Activated T-cell treated with anti-CD3 and anti-CD28 coated beads, Interleukin-2, amount 50 U/mL, for 4 hours (primary cell): ENCODE measurements around the gene VPS4B. TPM values are rescaled to one million over a fixed set of nuclear protein-coding genes. Genes with fewer than 3 reads are reported as not detected.

Source experiments
- ATAC-seq, 2 donors: fragments of 200-7000 bp; cut with Tn5 transposase; one replicate each; pipeline ENCODE4 v1.10.0; 2021
- DNase-seq: peaks from one replicate; pipeline ENCODE4 v3.0.0-alpha.2; 2020
- H3K27me3 Mint-ChIP-seq: one replicate; pipeline ENCODE4 v1.8.0; 2021; ENCODE audit warnings: low read depth, mixed read lengths
- H3K36me3 Mint-ChIP-seq: one replicate; pipeline ENCODE4 v1.8.0; 2022; ENCODE audit warnings: mixed read lengths; ENCODE audit not compliant: insufficient read depth
- H3K4me1 Mint-ChIP-seq: one replicate; pipeline ENCODE4 v1.8.0; 2021; ENCODE audit warnings: low read depth, mixed read lengths
- H3K4me3 Mint-ChIP-seq: one replicate; pipeline ENCODE4 v1.8.0; 2021; ENCODE audit warnings: mild to moderate bottlenecking, moderate library complexity, mixed read lengths
- H3K9me3 Mint-ChIP-seq: one replicate; pipeline ENCODE4 v1.8.0; 2021; ENCODE audit warnings: mixed read lengths
- total RNA-seq, 3 donors: library from RNA; stranded (reverse); gene quantifications; one replicate each; pipeline ENCODE4 v1.2.1, GENCODE V29; 2021

VPS4B gene
- total RNA-seq, 3 donors from 2014 or later = 55.2 to 59.8 (median 59.3) TPM

GRCh38 chr18:63405986-63406385 lies 16.3 kb downstream of the VPS4B start:
- H3K36me3 Mint-ChIP-seq = peaks cover 44% of the 10 kb centered on the region
- ATAC-seq = no peak
- no peaks in the 10 kb centered on the region for H3K27me3 Mint-ChIP-seq
- H3K4me3 Mint-ChIP-seq = no peak overlapping the region
- H3K9me3 Mint-ChIP-seq = no peaks in the 10 kb centered on the region
- no peak for DNase-seq
- H3K4me1 Mint-ChIP-seq = peaks cover 32% of the 10 kb centered on the region

GRCh38 chr18:63402246-63403162 lies 19.8 kb downstream of the VPS4B start:
- peaks cover 13% of the 10 kb centered on the region for H3K4me1 Mint-ChIP-seq
- H3K36me3 Mint-ChIP-seq = peaks cover 42% of the 10 kb centered on the region
- no peaks in the 10 kb centered on the region for H3K9me3 Mint-ChIP-seq
- no peaks in the 10 kb centered on the region for H3K27me3 Mint-ChIP-seq
- H3K4me3 Mint-ChIP-seq = no peak overlapping the region
- no peak for DNase-seq
- no peak for ATAC-seq

GRCh38 chr18:63399300-63399699 lies 23.0 kb downstream of the VPS4B start:
- H3K4me1 Mint-ChIP-seq = peaks cover 10% of the 10 kb centered on the region
- H3K36me3 Mint-ChIP-seq = peaks cover 30% of the 10 kb centered on the region
- no peaks in the 10 kb centered on the region for H3K27me3 Mint-ChIP-seq
- no peaks in the 10 kb centered on the region for H3K9me3 Mint-ChIP-seq
- H3K4me3 Mint-ChIP-seq = no peak overlapping the region
- DNase-seq = no peak
- ATAC-seq = no peak

GRCh38 chr18:63397349-63397748 lies 24.9 kb downstream of the VPS4B start:
- Mint-ChIP-seq H3K27me3 (no peaks in the 10 kb centered on the region), H3K36me3 (peaks cover 17% of the 10 kb centered on the region), H3K4me3 (no peak overlapping the region), H3K4me1 (peaks cover 10% of the 10 kb centered on the region), H3K9me3 (no peaks in the 10 kb centered on the region)
- ATAC-seq = no peak
- DNase-seq = no peak

GRCh38 chr18:63395503-63395902 lies 26.8 kb downstream of the VPS4B start:
- ATAC-seq (peak in 1 of 2 donors; percentile 28), DNase-seq (no peak)
- H3K27me3 Mint-ChIP-seq = no peaks in the 10 kb centered on the region
- H3K9me3 Mint-ChIP-seq = no peaks in the 10 kb centered on the region
- peaks cover 17% of the 10 kb centered on the region for H3K36me3 Mint-ChIP-seq
- H3K4me1 Mint-ChIP-seq = peaks cover 6% of the 10 kb centered on the region
- no peak overlapping the region for H3K4me3 Mint-ChIP-seq

- H3K9me3 Mint-ChIP-seq = no peaks in the 10 kb centered on the region
- H3K27me3 Mint-ChIP-seq = no peaks in the 10 kb centered on the region
- ATAC-seq (no peak), DNase-seq (no peak)
- H3K4me1 Mint-ChIP-seq = peaks cover 2% of the 10 kb centered on the region
- peaks cover 14% of the 10 kb centered on the region for H3K36me3 Mint-ChIP-seq
- no peak overlapping the region for H3K4me3 Mint-ChIP-seq
Observed at GRCh38 chr18:63394954-63395353, 27.3 kb downstream of the VPS4B start.

GRCh38 chr18:63387861-63388260 lies 34.4 kb downstream of the VPS4B start:
- ATAC-seq = no peak
- peaks cover 3% of the 10 kb centered on the region for H3K9me3 Mint-ChIP-seq
- no peaks in the 10 kb centered on the region for H3K27me3 Mint-ChIP-seq
- H3K36me3 Mint-ChIP-seq = peaks cover 12% of the 10 kb centered on the region
- H3K4me1 Mint-ChIP-seq = no peaks in the 10 kb centered on the region
- H3K4me3 Mint-ChIP-seq = no peak overlapping the region
- no peak for DNase-seq

- DNase-seq (no peak), ATAC-seq (no peak)
- H3K27me3 Mint-ChIP-seq = no peaks in the 10 kb centered on the region
- peaks cover 6% of the 10 kb centered on the region for H3K36me3 Mint-ChIP-seq
- H3K4me1 Mint-ChIP-seq = peaks cover 20% of the 10 kb centered on the region
- H3K9me3 Mint-ChIP-seq = peaks cover 3% of the 10 kb centered on the region
- no peak overlapping the region for H3K4me3 Mint-ChIP-seq
Observed at GRCh38 chr18:63382843-63383242, 39.4 kb downstream of the VPS4B start.

GRCh38 chr18:63379639-63379962 lies 42.7 kb downstream of the VPS4B start:
- no peak overlapping the region for H3K4me3 Mint-ChIP-seq
- no peak for ATAC-seq

GRCh38 chr18:63378919-63379638 lies 43.2 kb downstream of the VPS4B start:
- Mint-ChIP-seq H3K9me3 (peaks cover 10% of the 10 kb centered on the region), H3K4me3 (peak overlapping the region; percentile 55), H3K36me3 (peaks cover 6% of the 10 kb centered on the region), H3K27me3 (no peaks in the 10 kb centered on the region), H3K4me1 (peaks cover 24% of the 10 kb centered on the region)
- ATAC-seq (peak; percentile 50 to 55), DNase-seq (no peak)

More at GRCh38 chr18:63379639-63379962, 42.7 kb downstream of the VPS4B start:
- no peak for DNase-seq
- peaks cover 10% of the 10 kb centered on the region for H3K9me3 Mint-ChIP-seq
- H3K4me1 Mint-ChIP-seq = peaks cover 24% of the 10 kb centered on the region
- no peaks in the 10 kb centered on the region for H3K27me3 Mint-ChIP-seq
- peaks cover 6% of the 10 kb centered on the region for H3K36me3 Mint-ChIP-seq

- Mint-ChIP-seq H3K4me1 (peaks cover 24% of the 10 kb centered on the region), H3K4me3 (no peak overlapping the region)
- ATAC-seq = no peak
Observed at GRCh38 chr18:63377275-63377980, 44.8 kb downstream of the VPS4B start.

GRCh38 chr18:63376538-63376937 lies 45.7 kb downstream of the VPS4B start:
- H3K36me3 Mint-ChIP-seq = no peaks in the 10 kb centered on the region
- ATAC-seq (no peak), DNase-seq (no peak)
- H3K27me3 Mint-ChIP-seq = no peaks in the 10 kb centered on the region
- H3K9me3 Mint-ChIP-seq = peaks cover 6% of the 10 kb centered on the region
- no peak overlapping the region for H3K4me3 Mint-ChIP-seq
- peaks cover 24% of the 10 kb centered on the region for H3K4me1 Mint-ChIP-seq

More at GRCh38 chr18:63377275-63377980, 44.8 kb downstream of the VPS4B start:
- peaks cover 6% of the 10 kb centered on the region for H3K9me3 Mint-ChIP-seq
- DNase-seq = no peak
- H3K36me3 Mint-ChIP-seq = no peaks in the 10 kb centered on the region
- H3K27me3 Mint-ChIP-seq = no peaks in the 10 kb centered on the region

- Mint-ChIP-seq H3K27me3 (no peaks in the 10 kb centered on the region), H3K9me3 (peaks cover 6% of the 10 kb centered on the region), H3K4me3 (no peak overlapping the region), H3K36me3 (no peaks in the 10 kb centered on the region), H3K4me1 (peaks cover 16% of the 10 kb centered on the region)
- DNase-seq (no peak), ATAC-seq (no peak)
Observed at GRCh38 chr18:63374540-63374939, 47.7 kb downstream of the VPS4B start.

- Mint-ChIP-seq H3K27me3 (no peaks in the 10 kb centered on the region), H3K9me3 (peaks cover 6% of the 10 kb centered on the region), H3K4me1 (peaks cover 11% of the 10 kb centered on the region), H3K36me3 (no peaks in the 10 kb centered on the region), H3K4me3 (no peak overlapping the region)
- DNase-seq (no peak), ATAC-seq (no peak)
Observed at GRCh38 chr18:63373161-63373560, 49.1 kb downstream of the VPS4B start.
